GM21515 (cell line): ENCODE results near the gene SLC19A3.
"Not testable (repeated sequence)": the region's sequence is repeated elsewhere in the genome, so short reads cannot be mapped to it uniquely, and the experiment has no call there.

Experiments used
- ATAC-seq: cut with Tn5 transposase; IDR thresholded peaks from one replicate; pipeline ENCODE4 v1.9.1; 2021; ENCODE audit not compliant: unreplicated experiment

Gene SLC19A3

GRCh38 chr2:227717687-227718567, at the start of gene SLC19A3:
Gene SLC19A3 (minus strand): TSS chr2:227718028. CDS start chr2:227702318, 15,710 bp downstream.
- ATAC-seq: no peak

DNA sequence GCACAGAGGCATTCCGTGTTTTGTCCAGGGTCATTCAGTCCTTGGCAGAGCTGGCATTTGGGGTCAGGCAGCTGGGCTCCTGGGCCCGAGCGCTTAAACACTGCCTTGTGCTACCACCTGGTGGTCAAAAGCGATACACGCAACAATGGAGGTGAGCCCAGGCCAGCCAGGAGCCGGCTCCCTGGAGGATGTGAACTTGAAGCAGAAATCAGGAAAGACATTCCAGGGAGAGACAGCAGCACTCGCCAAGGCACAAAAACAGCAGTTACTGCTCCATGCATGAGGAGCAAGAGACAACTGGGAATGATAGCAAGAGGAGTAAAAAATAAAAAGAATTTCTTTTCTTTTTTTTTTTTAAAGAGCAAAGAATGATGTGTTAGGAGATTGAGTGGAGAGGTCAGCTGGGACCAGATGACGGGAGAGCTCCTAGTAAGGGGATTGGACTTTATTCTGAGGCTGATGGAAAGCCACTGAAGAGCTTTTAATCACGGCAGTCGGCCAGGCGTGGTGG, 48.6 kb upstream of the SLC19A3 start:
- ATAC-seq: peak; percentile 98

DNA sequence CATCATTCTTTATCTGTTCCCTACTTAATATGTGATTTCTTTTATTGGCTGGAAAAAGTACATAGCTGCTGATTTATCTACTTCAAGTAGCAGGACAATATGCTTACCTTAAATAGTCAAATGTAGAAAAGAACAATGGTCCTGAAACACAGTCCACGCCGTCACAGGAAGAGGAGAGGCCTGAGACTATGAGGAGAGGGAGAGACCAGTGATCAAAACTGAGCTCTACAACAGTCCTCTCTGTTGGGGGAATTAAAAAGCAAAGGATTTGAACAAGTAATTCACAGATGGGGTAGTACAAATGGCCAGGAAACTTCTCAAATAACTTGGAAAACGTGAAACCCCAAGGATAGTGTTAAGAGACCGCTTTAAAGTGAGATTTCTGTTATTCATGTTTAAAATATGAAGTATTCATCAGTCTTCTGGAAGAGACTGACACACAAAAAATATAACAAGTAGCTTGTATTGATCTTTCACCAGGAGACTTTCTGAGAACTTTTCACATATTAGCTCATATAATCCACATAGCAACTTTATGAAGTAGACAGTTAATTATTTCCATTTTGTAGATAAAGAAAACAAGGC, 48.1 kb upstream of the SLC19A3 start:
- ATAC-seq: no peak

DNA sequence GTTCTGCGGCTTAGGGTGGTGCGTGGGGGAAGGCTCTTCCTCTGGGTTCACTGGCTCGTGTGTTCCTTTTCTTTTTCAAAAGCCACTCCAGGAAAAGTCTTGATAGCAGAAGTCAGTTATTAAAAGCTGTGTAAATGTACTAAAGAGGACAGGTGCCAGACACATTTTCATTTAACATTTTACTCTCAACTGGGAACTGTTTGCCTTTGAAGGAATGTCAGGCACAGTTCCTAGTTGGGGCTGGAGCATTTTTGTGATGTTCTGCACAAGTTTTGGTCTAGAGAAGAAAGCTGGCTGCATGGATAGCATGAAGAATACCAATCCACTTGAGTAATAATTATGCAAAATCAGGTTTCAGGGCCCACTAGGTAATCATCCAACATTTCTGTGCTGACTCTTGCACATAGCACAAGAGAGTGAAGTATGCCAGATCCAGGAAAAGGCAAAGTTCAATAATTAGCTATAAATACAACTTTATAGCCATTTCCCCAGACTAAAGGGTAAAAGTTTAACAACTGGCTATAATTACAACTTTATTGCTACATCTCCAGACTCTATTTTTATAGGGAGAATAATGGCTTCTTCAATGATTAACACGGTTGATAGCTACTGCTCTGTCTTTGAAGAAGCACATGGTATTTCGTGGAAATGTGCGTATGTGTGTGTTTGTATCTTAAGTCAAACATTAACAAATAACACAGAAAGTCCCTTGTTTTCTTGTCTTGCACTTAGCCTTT, 44.1 kb upstream of the SLC19A3 start:
- no peak for ATAC-seq

- no peak for ATAC-seq
Measured at GRCh38 chr2:227759411-227760118, 41.7 kb upstream of the SLC19A3 start.

DNA sequence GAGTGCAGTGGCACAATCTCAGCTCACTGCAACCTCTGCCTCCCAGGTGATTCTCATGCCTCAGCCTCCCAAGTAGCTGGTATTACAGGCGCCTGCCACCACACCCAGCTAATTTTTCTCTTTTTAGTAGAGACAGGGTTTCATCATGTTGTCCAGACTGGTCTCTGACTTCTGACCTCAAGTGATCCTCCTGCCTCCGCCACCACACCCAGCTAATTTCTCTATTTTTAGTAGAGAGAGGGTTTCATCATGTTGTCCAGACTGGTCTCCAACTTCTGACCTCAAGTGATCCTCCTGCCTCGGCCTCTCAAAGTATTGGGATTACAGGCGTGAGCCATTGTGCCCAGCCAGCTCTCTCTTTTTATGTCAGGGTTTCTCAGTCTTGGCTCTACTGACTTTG, 38.4 kb upstream of the SLC19A3 start:
- not testable (repeated sequence) for ATAC-seq

- no peak for ATAC-seq
Measured at GRCh38 chr2:227748079-227748478, 30.3 kb upstream of the SLC19A3 start.

DNA sequence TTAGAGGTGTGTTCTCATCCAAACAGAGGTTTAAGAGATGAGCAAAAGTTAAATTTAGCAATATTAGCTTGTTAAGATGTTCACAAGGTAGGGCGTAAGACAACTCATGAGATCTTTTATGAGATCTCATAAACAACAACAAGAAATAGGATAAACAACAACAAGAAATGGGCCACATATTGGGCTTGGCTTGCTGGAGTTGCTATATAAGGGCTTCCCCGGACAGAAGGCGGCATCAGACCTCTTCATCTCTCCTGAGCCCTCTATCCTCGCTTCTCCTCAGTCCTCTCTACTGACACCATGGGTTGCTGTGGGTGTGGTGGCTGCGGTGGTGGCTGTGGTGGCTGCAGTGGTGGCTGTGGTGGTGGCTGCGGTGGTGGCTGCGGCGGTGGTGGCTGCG, 27.8 kb upstream of the SLC19A3 start, which contains the start of gene SCYGR8:
SCYGR8 (plus strand) TSS at position 301 of the 400 bp plus-strand sequence; CDS start at position 301, 0 bp downstream.
- no peak for ATAC-seq

DNA sequence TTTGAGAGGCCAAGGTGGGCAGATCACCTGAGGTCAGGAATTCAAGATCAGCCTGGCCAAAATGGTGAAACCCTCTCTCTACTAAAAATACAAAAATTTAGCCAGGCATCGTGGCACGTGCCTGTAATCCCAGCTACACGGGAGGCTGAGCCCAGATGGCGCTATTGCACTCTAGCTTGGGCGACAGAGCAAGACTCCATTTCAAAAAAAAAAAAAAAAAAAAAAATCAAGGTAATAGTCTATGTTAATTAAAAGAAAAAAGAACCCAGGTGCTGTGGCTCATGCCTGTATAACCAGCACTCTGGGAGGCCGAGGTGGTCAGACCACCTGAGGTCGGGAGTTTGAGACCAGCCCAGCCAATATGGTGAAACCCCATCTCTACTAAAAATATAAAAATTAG, 22.9 kb upstream of the SLC19A3 start:
- not testable (repeated sequence) for ATAC-seq

GRCh38 chr2:227739351-227739750, 21.5 kb upstream of the SLC19A3 start:
- ATAC-seq: no peak

- no peak for ATAC-seq
Measured at GRCh38 chr2:227728035-227728434, 10.2 kb upstream of the SLC19A3 start, which contains the start of gene SCYGR7. Gene SCYGR7 (plus strand): TSS chr2:227728335. CDS start chr2:227728335, 0 bp downstream.

- ATAC-seq: no peak
Measured at GRCh38 chr2:227724394-227725039, 6.7 kb upstream of the SLC19A3 start, which contains the start of gene SCYGR6. Gene SCYGR6 (minus strand): TSS chr2:227724757. CDS start chr2:227724757, 0 bp downstream.

GRCh38 chr2:227722821-227723220, 5.0 kb upstream of the SLC19A3 start:
- not testable (repeated sequence) for ATAC-seq

DNA sequence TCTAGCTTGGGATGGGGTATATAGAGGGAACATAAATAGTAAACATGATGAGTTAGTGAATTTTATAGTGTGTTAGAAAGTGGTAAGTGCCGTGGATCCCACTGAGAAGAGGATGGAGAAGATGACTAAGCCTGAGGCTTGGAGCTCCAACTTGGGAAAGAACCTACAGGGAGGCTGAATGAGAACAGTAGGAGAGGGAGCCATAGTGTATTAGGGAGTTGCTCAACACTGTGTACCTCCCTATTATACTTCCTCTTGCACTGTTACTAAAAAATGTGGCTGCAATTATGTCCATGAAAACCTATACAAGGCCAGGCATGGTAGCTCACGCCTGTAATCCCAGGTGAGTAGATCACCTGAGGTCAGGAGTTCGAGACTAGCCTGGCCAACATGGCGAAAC, 2.9 kb upstream of the SLC19A3 start:
- ATAC-seq: no peak

- ATAC-seq: no peak
Measured at GRCh38 chr2:227719641-227720040, 1.8 kb upstream of the SLC19A3 start.

GRCh38 chr2:227716501-227716900, 1.3 kb downstream of the SLC19A3 start:
- no peak for ATAC-seq

GRCh38 chr2:227713291-227713690, 4.5 kb downstream of the SLC19A3 start:
- no peak for ATAC-seq

GRCh38 chr2:227710986-227711385, 6.8 kb downstream of the SLC19A3 start:
- no peak for ATAC-seq

GRCh38 chr2:227707390-227707789, 10.4 kb downstream of the SLC19A3 start:
- no peak for ATAC-seq

DNA sequence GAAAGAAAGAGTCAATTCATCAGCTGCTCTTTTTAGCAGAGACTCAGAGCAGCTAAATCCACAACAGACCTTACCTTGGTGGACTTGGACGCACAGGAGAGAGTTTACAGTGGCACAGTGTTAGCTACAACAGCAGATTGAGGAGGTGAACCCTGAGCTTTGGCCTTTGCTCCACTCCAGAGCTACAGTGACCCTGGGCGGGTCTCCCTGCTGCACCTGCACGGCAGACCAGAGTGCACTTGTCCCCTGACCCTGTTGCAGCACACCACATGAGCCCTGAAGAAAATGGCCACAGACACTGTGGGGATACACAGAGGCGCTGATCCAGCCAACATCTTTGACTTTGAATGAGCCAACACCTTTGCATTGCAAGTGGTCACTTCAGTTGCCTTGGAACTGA, 11.0 kb downstream of the SLC19A3 start:
- no peak for ATAC-seq
